ENCODE results near the gene BRD8. TPM values are rescaled to one million over a fixed set of nuclear protein-coding genes. Genes with fewer than 3 reads are reported as not detected.

Gene BRD8
- total and polyA plus RNA-seq, 10 of the 15 experiments (the other 5 are each of a cell fraction or from before 2014, with no cell fraction given) = 28.1 to 78.5 (median 44.5) TPM

GRCh38 chr5:138148811-138149210, 29.6 kb downstream of the BRD8 start (continued):
- no peak for TF ChIP-seq ZBTB4 (CRISPR knock-in tag; IDR thresholded peaks at IDR 0.05)
- TF ChIP-seq IRF3 (IDR thresholded peaks at IDR 0.05) = no peak
- TF ChIP-seq BCLAF1 (IDR thresholded peaks at IDR 0.05) = no peak
- TF ChIP-seq TBL1XR1 (IDR thresholded peaks at IDR 0.05; ENCODE audit: low read depth, low read length) = no peak
- no peak for TF ChIP-seq TAF1 (IDR thresholded peaks at IDR 0.05; ENCODE audit: borderline replicate concordance, low read depth, low read length)
- TF ChIP-seq HDAC2 (IDR thresholded peaks at IDR 0.05) = no peak
